GM12892 (cell line): ENCODE data around the gene KLF17.

ENCODE experiments used
- DNase-seq: peaks from one replicate; pipeline ENCODE4 v3.0.0; 2011; ENCODE audit not compliant: insufficient read length
- FAIRE-seq: peaks from 2 replicates; lab custom pipeline; 2011; peaks lifted over from hg19 to GRCh38; lab: Jason Lieb, UNC
- POLR2A ChIP-seq: IDR thresholded peaks from 2 replicates; pipeline ENCODE4 v1.6.1; 2011; ENCODE audit warnings: low read depth, low read length, control low read depth
- POLR2AphosphoS5 ChIP-seq: IDR thresholded peaks from 2 replicates; pipeline ENCODE4 v1.6.1; 2011; ENCODE audit warnings: low read depth, low read length, control low read depth
- TAF1 ChIP-seq: IDR thresholded peaks from 2 replicates; pipeline ENCODE4 v1.6.1; 2011; ENCODE audit warnings: low read depth, mild to moderate bottlenecking, control low read depth, low read length, borderline replicate concordance

The KLF17 gene

DNA sequence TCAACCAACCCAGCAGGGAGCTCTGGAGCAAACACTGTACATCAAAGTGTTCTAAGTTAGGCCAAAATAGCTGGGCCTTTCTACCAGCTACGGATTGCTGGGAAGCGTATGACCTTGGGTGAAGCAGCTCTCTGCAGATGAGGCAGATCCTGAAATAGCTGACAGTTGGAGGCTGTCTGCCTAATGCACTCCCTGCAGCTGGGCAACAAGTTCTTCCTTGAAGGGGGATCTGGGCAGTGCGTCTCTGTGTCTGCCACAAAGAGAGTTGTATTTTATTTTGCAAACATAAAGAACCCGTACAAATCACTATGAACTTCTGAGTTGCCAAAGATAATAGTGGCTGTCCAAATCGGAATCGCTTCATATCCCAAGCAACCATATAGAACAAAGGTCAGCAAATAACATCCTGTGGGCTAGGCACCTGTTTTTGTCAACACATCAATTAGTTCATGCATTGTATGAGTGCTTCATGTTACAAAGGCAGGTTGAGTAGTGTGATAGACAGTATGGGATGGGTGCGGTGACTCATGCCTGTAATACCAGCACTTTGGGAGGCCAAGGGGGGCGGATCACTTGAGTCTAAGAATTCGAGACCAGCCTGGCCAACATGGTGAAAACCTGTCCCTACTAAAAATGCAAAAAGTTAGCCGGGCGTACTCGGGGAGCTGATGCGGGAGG, 29.1 kb upstream of the KLF17 start:
- no peak for DNase-seq
- no peak for FAIRE-seq
- TF ChIP-seq POLR2A: no peak
- TF ChIP-seq POLR2AphosphoS5: no peak
- TF ChIP-seq TAF1: no peak

DNA sequence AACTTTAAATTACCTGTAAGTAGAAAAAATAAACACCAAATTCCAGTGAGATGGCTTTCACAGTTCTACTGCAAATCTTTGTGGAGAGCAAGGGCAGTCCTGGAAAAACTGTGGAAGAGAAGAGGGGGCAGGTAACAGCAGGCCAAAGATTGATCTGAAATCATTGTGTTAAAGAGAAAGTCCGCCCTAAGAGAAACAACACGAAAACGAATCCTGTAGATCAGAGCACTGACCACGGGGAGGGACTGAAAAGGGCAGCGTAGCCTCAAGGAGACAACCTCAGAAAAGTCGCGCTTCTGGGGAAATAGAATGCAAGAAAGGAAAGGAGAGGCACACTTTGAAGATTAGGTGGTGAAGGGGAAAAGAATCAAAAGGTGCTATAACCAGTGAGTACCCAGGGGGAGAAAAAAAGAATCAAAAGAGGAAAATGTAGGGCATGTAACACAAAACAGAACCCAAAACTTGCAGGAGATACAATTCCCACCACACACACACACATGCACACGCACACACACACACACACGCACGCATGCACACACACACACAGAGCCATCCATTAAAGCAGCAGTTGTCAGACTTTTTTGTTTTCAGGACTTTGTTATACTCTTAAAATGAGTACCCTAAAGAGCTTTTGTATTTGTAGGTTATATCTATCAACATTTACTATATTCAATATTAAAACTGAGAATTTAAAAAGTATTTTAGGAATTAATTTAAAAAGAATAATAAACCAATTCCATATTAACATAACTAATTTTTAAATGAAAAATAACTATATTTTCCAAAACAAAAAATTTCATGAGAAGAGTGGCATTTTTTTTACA, 28.0 kb upstream of the KLF17 start:
- FAIRE-seq (no peak), DNase-seq (no peak)
- TF ChIP-seq TAF1 (no peak), POLR2A (no peak), POLR2AphosphoS5 (no peak)

DNA sequence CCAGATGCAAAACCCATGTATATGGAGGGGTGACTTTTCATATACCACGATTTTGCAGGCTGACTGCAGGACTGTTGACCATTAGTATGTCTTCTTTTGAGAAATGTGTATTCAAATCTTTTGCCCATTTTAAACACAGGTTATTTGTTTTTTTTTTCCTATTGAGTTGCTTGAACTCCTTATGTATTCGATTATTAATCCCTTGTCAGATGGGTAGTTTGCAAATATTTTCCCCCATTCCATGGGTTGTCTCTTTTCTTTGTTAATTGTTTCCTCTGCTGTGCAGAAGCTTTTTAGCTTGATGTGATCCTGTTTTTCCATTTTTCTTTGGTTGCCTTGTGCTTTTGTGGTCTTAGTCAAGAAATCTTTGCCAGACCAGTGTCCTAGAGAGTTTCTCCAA, 24.6 kb upstream of the KLF17 start:
- FAIRE-seq: no peak
- TF ChIP-seq TAF1 (no peak), POLR2AphosphoS5 (no peak), POLR2A (no peak)
- DNase-seq: no peak

DNA sequence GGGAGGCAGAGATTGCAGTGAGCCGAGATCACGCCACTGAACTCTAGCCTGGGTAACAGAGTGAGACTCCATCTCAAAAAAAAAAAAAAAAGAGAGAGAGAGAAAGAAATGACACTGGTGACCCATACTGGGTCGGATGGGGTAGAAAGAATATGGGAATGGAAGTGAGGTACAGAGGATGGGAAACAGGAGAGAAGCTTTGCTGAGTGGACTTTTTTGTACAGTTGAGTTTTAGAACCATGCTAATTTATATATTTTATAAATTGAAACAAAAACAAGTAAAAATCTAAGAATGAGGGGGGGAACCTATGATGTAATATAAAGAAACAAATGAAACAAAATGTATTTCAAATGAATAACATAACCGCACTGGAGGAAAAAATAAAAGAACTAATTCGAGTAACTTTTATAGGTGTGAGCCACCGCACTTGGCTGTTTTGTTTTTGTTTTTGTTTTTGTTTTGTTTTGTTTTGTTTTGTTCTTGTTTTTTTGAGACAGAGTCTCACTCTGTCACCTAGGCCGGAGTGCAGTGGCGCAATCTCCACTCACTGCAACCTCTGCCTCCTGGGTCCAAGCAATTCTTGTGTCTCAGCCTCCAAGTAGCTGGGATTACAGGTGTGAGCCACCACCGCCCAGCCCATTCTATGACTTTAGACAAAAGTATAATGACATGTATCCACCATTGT, 18.3 kb upstream of the KLF17 start:
- TF ChIP-seq POLR2AphosphoS5: no peak
- no peak for TF ChIP-seq TAF1
- TF ChIP-seq POLR2A: no peak
- FAIRE-seq (no peak), DNase-seq (no peak)

DNA sequence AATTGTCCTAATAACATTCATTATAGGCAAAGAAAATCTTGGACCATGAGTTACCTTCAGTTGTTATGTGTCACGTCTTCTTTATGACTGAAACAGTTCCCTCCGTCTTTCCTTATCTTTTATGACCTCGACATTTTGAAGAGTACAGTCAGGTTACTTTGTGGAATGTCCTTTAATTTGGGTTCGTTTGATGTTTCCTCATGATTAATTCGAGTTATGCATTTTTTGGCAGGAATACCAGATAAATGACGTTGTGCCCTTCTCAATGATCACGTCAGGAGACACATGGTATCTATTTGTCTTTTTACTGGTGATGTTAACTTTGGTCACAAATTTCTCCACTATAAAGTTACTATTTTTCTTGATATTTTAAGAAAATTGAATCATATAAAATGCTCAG, 17.3 kb upstream of the KLF17 start:
- FAIRE-seq: no peak
- no peak for DNase-seq
- TF ChIP-seq POLR2AphosphoS5 (no peak), TAF1 (no peak), POLR2A (no peak)

DNA sequence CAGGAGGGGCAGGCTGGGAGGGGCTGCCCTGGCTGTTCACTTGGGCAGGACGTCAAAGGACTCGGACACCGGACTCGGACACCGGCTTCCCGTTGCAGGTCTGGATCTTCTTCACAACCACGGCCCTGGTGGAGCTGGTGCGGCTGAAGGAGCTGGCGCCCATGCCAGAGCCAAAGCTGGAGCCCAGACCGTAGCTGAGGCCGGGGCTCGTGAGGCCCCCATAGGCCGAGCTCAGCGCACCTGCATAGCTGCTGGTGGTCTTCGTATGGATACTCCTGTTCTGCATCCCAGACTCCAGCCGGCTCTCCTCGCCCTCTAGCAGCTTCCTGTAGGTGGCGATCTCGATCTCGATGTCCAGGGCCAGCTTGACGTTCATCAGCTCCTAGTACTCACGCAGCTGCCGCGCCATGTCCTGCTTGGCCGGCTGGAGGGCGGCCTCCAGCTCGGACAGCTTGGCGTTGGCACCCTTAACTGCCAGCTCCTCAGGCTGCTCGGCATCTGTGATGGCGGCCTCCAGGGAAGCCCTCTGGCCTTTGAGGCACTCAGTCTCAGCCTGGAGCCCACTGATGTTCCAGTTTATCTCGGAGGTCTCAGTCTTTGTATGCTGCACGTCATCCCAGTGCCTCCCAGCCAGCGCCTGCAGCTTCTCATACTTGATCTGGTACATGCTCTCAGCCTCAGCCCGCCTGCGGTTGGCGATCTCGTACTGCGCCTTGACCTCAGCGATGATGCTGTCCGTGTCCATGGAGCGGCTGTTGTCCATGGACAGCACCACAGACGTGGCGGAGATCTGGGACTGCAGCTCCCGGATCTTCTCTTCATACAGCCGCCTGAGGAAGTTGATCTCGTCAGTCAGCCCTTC, 15.1 kb upstream of the KLF17 start:
- TF ChIP-seq POLR2A (no peak), POLR2AphosphoS5 (no peak), TAF1 (no peak)
- FAIRE-seq (no peak), DNase-seq (no peak)

DNA sequence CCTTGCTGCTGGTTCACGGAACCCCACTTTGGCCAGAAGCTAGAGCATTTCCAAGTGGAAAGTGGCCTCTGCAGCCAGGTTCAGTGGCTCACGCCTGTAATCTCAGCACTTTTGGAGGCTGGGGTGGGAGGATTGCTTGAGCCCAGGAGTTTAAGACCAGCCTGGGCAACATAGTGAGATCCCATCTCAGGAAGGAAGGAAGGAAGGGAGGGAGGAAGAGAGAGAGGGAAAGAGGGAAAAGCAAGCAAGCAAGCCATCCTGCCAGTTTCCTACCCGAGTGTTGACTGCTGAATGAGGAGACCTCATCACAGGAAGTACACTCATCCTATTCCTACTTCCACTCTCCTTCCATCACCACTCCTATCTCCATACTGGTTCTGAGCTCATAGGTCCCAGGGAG, 12.8 kb upstream of the KLF17 start:
- TF ChIP-seq POLR2AphosphoS5: no peak
- DNase-seq: no peak
- no peak for FAIRE-seq

DNA sequence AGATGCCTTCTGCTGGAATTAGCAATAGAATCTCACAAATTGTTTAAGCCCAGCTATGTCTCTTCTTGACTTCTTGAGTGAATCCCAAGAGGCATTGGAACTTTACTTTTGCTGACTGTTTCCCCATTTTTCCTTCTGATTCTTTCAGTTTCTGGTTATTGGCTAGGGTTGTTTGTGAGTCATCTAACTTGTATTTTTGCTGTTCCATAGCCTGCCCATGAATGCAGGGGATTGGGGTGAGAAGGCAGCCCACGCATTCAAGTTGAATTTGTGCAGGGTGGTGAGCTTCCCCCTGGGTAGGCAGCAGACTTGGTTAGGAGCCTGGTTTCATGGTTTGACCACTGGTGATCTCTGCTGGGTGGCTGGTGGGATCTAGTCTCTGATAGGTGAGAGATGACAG, 10.4 kb upstream of the KLF17 start:
- TF ChIP-seq TAF1: no peak
- FAIRE-seq (no peak), DNase-seq (no peak)

DNA sequence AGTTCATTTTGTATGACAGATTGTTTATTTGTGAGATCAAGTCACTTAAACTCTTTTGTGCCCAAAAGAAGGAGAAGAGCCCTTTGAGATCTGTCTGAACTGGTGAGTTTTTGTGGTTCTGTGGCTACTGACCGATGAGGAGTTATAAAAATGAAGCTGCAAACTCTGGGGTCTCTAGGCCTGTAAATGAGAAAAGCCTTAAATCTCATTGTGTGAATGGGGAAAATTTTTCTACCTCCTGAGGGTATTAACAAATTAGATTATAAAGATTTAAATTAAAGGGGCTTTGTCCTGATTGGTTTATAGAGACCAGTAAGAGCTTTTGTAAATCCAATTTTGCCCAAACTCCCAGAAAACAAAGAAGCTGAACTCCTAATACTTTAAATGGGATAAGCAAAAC, 9.7 kb upstream of the KLF17 start:
- no peak for TF ChIP-seq POLR2A
- TF ChIP-seq TAF1: no peak
- no peak for TF ChIP-seq POLR2AphosphoS5
- DNase-seq (no peak), FAIRE-seq (no peak)

DNA sequence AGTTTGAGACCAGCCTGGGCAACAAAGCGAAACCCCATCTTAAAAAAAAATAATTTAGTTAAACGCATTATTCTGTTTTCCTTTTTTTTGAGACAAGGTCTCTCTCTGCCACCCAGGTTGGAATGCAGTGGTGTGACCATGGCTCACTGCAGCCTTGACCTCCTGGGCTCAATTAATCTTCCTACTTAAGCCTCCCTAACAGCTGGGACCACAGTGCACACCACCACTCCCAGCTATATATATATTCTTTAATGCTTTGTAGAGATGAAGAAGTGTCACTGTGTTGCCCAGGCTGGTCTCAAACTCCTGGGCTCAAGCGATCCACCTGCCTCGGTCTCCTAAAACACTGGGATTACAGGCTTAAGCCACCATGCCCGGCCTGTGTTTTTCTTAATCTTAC, 7.7 kb upstream of the KLF17 start:
- no peak for DNase-seq
- TF ChIP-seq POLR2AphosphoS5: no peak
- no peak for TF ChIP-seq POLR2A
- no peak for TF ChIP-seq TAF1
- FAIRE-seq: no peak

DNA sequence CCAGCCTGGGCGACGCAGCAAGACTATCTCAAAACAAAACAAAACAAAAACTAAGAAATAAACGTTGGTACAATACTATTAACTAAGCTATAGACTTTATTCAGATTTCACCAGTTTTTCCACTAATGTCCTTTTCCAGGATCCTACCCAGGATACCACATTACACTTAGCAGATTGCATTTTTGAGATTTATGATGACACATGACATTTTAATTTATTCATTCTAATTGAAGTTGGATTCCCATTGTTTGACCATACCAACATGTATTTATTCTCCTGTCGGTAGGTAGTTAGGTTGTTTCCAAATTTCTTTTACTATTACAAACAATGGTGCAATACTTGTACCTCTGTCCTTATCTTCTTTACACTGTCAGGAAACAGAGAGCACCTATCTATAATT, 6.8 kb upstream of the KLF17 start:
- DNase-seq (no peak), FAIRE-seq (no peak)
- TF ChIP-seq POLR2AphosphoS5: no peak
- no peak for TF ChIP-seq POLR2A
- no peak for TF ChIP-seq TAF1

DNA sequence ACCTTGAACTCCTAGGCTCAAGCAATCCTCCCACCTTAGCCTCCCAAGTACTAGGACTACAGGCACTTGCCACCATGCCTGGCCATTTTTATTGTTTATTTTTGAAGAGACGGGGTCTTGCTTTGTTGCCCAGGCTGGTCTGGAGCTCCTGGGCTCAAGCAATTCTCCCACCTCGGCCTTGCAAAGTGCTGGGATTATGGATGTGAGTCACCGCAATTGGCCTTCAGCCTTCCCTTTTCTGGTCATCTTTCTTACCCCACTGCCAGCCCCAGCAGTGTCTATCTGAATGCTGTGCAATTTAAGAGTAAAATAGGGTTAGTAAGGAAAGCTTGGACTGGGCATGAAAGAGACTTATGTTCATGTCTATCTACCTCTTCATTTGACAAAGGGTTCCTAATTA, 6.1 kb upstream of the KLF17 start:
- DNase-seq (no peak), FAIRE-seq (no peak)
- no peak for TF ChIP-seq TAF1
- no peak for TF ChIP-seq POLR2AphosphoS5
- TF ChIP-seq POLR2A: no peak
